Measurements from ENCODE around the gene BTBD10.

Gene BTBD10

DNA sequence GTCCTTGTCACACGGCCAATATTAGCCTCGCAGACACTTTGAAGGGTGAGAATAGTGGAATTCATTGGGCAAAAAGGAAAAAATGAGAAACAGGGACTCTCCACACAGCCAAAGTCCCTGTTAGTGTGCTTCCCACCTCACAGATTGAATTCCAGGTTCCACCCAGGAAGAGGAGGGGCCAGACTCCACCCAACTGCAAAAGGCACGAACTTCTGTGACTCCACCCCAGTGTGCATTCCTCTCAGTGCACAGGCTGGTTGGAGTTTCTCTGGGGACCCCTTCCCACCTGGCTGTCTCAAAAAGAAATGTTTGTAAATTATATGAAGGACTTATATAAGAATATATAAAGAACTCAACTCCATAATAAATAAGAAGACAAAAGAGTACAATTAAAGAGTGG lies 12.1 kb upstream of the BTBD10 start:
- no peaks in the 10 kb centered on the region for H4K20me1 ChIP-seq (ENCODE audit: insufficient read depth, low read length)
- H2AFZ ChIP-seq (ENCODE audit: low read length), result no peak overlapping the region
- no peak overlapping the region for H3K4me3 ChIP-seq (ENCODE audit: low read length)
- no peaks in the 10 kb centered on the region for H3K4me1 ChIP-seq (ENCODE audit: low read length)
- no peaks in the 10 kb centered on the region for H3K9me2 ChIP-seq (replicated peaks; ENCODE audit: insufficient read depth, low read length)
- H3K4me2 ChIP-seq (ENCODE audit: low read depth, low read length), result no peak overlapping the region
- no peak overlapping the region for H3K27ac ChIP-seq (ENCODE audit: low read length)
- no peaks in the 10 kb centered on the region for H3K36me3 ChIP-seq (replicated peaks; ENCODE audit: insufficient read depth, low read length)
- H3K27me3 ChIP-seq (replicated peaks; ENCODE audit: insufficient read depth, low read length), result no peaks in the 10 kb centered on the region
- TF ChIP-seq, protein P1, sequence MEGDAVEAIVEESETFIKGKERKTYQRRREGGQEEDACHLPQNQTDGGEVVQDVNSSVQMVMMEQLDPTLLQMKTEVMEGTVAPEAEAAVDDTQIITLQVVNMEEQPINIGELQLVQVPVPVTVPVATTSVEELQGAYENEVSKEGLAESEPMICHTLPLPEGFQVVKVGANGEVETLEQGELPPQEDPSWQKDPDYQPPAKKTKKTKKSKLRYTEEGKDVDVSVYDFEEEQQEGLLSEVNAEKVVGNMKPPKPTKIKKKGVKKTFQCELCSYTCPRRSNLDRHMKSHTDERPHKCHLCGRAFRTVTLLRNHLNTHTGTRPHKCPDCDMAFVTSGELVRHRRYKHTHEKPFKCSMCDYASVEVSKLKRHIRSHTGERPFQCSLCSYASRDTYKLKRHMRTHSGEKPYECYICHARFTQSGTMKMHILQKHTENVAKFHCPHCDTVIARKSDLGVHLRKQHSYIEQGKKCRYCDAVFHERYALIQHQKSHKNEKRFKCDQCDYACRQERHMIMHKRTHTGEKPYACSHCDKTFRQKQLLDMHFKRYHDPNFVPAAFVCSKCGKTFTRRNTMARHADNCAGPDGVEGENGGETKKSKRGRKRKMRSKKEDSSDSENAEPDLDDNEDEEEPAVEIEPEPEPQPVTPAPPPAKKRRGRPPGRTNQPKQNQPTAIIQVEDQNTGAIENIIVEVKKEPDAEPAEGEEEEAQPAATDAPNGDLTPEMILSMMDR (IDR thresholded peaks at IDR 0.05; ENCODE audit: low read length), result no peak
- TF ChIP-seq EZH2phosphoT487 (IDR thresholded peaks at IDR 0.05; ENCODE audit: low read length) (no peak), EZH2 (optimal IDR thresholded peaks at IDR 0.05; ENCODE audit: low read depth, low read length) (no peak)
- no peak overlapping the region for H3K9ac ChIP-seq (ENCODE audit: low read length)
- DNase-seq, result no peak
- H3F3A ChIP-seq (ENCODE audit: insufficient read depth, low read length), result no peaks in the 10 kb centered on the region
- no peaks in the 10 kb centered on the region for H3K9me3 ChIP-seq (replicated peaks; ENCODE audit: insufficient read depth, low read length)
- no peaks in the 10 kb centered on the region for H3K79me2 ChIP-seq (ENCODE audit: low read length)

DNA sequence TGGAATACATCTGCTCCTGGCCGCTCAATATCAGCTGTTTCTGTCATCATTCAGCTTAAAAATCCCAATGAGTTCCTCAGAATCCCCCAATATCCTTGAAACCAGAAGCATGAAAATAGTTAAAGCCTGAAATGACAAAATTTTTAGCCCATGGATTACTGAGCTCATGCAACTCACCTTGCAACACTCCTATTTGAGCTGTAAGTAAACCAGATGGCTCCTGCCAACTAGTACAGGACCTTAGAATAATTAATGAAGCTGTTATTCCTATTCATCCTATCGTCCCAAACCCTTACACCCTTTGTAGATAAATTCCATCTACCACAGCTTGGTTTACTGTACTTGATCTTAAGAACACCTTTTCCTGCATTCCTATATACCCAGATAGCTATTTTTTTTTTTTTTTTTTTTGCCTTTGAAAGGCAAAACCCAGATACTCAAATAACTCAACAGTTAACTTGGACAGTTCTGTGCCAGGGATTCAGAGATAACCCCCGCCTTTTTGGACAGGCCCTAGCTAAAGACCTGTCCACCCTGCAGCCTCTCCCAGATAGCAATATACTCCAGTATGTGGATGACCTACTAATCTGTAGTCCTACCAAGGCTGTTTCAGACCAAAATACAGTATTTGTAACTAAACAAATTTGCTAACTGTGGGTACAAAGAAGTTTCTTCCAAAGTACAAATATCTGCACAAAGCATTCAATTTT lies 10.1 kb upstream of the BTBD10 start:
- no peaks in the 10 kb centered on the region for H3K79me2 ChIP-seq (ENCODE audit: low read length)
- H3K27ac ChIP-seq (ENCODE audit: low read length), result no peak overlapping the region
- H3K36me3 ChIP-seq (replicated peaks; ENCODE audit: insufficient read depth, low read length), result no peaks in the 10 kb centered on the region
- H4K20me1 ChIP-seq (ENCODE audit: insufficient read depth, low read length), result no peaks in the 10 kb centered on the region
- no peaks in the 10 kb centered on the region for H3F3A ChIP-seq (ENCODE audit: insufficient read depth, low read length)
- no peaks in the 10 kb centered on the region for H3K9me3 ChIP-seq (replicated peaks; ENCODE audit: insufficient read depth, low read length)
- H3K27me3 ChIP-seq (replicated peaks; ENCODE audit: insufficient read depth, low read length), result no peaks in the 10 kb centered on the region
- no peaks in the 10 kb centered on the region for H3K9me2 ChIP-seq (replicated peaks; ENCODE audit: insufficient read depth, low read length)
- no peak for TF ChIP-seq EZH2 (optimal IDR thresholded peaks at IDR 0.05; ENCODE audit: low read depth, low read length)
- TF ChIP-seq, protein P1 (IDR thresholded peaks at IDR 0.05; ENCODE audit: low read length), result no peak
- no peak for TF ChIP-seq EZH2phosphoT487 (IDR thresholded peaks at IDR 0.05; ENCODE audit: low read length)
- no peak overlapping the region for H2AFZ ChIP-seq (ENCODE audit: low read length)
- DNase-seq, result no peak
- no peak overlapping the region for H3K4me2 ChIP-seq (ENCODE audit: low read depth, low read length)
- no peak overlapping the region for H3K4me3 ChIP-seq (ENCODE audit: low read length)
- H3K4me1 ChIP-seq (ENCODE audit: low read length), result no peaks in the 10 kb centered on the region
- H3K9ac ChIP-seq (ENCODE audit: low read length), result no peak overlapping the region

DNA sequence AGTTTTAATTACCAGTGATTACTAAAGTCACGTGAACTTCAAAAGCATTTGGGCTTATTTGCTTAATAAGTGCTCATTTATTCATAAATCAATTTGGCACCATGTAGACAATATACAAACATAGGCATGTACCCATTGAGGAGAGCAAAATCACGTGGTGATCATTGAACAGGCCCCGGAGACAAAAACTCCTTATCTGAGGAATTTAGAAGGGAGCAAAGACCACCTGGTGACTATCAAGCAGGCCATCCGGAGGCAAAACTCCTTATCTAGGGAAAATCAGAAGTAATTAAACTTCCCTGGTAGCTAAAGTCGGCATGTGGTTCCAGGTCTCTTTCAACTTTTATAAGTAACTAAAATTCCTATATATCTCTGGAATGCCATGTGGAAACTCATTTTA lies 5.7 kb upstream of the BTBD10 start:
- Histone ChIP-seq H3K4me3 (ENCODE audit: low read length) (no peak overlapping the region), H3K27me3 (replicated peaks; ENCODE audit: insufficient read depth, low read length) (no peaks in the 10 kb centered on the region), H3K9me2 (replicated peaks; ENCODE audit: insufficient read depth, low read length) (no peaks in the 10 kb centered on the region), H3K4me2 (ENCODE audit: low read depth, low read length) (no peak overlapping the region), H2AFZ (ENCODE audit: low read length) (no peak overlapping the region), H3K4me1 (ENCODE audit: low read length) (peaks cover 9% of the 10 kb centered on the region; the same call in 1 of the 2 replicates), H3K9ac (ENCODE audit: low read length) (no peak overlapping the region), H3K36me3 (replicated peaks; ENCODE audit: insufficient read depth, low read length) (no peaks in the 10 kb centered on the region), H3K27ac (ENCODE audit: low read length) (no peak overlapping the region), H3K9me3 (replicated peaks; ENCODE audit: insufficient read depth, low read length) (no peaks in the 10 kb centered on the region), H3F3A (ENCODE audit: insufficient read depth, low read length) (no peaks in the 10 kb centered on the region), H3K79me2 (ENCODE audit: low read length) (no peaks in the 10 kb centered on the region), H4K20me1 (ENCODE audit: insufficient read depth, low read length) (no peaks in the 10 kb centered on the region)
- TF ChIP-seq, protein P1 (IDR thresholded peaks at IDR 0.05; ENCODE audit: low read length), result no peak
- no peak for TF ChIP-seq EZH2phosphoT487 (IDR thresholded peaks at IDR 0.05; ENCODE audit: low read length)
- TF ChIP-seq EZH2 (optimal IDR thresholded peaks at IDR 0.05; ENCODE audit: low read depth, low read length), result no peak
- no peak for DNase-seq
